ENCODE measurements around the gene DIPK1B. TPM values are rescaled to one million over a fixed set of nuclear protein-coding genes. Genes with fewer than 3 reads are reported as not detected.

Gene DIPK1B
- total RNA-seq, 1 donor = 0.45 TPM

DNA sequence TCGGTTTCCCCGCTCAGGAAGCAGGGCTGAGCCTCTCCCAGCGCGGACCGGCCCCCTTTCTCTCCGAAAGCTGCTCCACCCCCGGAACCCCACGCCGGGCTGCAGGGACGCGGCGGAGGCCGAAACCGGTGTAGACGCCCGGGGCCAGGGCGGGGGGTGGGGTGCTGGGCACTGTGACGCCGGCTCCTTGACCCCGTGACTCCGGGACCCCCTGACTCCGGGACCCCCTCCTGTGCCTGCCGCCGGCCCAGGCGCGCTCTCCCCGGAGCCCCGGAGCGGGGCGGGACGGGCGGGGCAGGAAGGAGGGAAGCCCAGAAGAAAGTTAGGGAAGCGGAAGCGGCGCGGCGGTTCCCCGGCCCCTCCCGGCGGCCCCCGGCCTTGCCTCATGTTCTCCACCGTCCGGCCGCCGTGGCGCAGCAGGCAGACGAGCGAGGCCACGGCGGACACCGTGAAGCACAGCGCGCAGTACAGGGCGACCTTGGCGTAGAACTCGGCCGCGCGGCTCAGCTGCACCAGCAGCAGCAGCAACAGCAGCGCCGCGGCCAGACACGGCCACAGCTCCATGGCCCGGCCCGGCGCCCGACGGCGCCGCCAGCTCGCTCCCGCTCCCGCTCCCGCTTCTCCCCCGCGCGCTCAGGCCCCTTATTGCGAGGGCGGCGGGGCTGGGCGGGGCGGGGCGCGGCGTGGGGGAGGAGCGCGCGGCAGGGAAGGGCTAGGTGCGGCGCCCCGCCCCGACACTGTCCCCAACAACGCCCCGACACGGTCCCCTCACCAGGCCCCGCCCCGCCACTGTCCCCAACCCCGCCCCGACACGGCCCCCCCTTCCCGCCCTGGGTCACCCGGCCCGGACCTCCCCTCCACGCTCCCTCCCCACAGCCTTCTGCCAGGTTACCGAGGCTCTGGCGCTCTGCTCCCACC, 25.3 kb upstream of the DIPK1B start, which contains the start of gene AGPAT2:
TSS of gene AGPAT2 (minus strand) at position 664 of the 918 bp plus-strand sequence. CDS start at position 564, 100 bp downstream.
- DNase-seq (ENCODE audit: low read depth) = peak; percentile 32
- peak within 1 kb of the TSS; percentile 78 for H3K4me3 ChIP-seq (ENCODE audit: low read depth, low read length)
- TF ChIP-seq, protein P1, sequence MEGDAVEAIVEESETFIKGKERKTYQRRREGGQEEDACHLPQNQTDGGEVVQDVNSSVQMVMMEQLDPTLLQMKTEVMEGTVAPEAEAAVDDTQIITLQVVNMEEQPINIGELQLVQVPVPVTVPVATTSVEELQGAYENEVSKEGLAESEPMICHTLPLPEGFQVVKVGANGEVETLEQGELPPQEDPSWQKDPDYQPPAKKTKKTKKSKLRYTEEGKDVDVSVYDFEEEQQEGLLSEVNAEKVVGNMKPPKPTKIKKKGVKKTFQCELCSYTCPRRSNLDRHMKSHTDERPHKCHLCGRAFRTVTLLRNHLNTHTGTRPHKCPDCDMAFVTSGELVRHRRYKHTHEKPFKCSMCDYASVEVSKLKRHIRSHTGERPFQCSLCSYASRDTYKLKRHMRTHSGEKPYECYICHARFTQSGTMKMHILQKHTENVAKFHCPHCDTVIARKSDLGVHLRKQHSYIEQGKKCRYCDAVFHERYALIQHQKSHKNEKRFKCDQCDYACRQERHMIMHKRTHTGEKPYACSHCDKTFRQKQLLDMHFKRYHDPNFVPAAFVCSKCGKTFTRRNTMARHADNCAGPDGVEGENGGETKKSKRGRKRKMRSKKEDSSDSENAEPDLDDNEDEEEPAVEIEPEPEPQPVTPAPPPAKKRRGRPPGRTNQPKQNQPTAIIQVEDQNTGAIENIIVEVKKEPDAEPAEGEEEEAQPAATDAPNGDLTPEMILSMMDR (IDR thresholded peaks at IDR 0.05; ENCODE audit: insufficient read depth, low read length) = no peak

DNA sequence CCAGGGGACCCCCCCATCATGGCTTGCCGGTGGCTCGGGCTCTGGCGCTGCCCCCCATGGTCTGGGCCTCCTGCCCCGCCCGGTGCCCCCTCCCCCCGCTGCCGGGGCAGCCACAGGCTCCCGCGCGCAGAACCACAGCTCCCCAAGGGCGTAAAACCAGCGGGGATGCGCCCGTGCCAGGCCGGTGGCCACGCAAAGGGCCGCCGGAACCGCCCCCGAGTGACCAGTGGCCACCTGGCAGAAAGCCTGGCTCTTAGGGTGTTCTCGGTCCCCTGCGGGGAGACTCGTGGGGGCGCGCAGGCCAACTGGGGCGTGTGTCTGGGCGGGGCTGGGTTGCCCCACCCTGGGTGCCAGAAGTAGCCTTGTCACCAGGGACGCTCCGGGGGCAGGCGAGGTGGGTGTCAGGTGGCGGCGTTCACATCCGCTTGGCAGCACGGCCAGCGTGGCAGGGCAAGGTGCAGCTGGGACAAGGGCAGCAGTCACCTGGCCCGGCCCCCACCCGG, 24.6 kb upstream of the DIPK1B start:
- no peak for DNase-seq (ENCODE audit: low read depth)
- peak overlapping the region; percentile 28 for H3K4me3 ChIP-seq (ENCODE audit: low read depth, low read length)
- TF ChIP-seq, protein P1 (IDR thresholded peaks at IDR 0.05; ENCODE audit: insufficient read depth, low read length) = no peak

DNA sequence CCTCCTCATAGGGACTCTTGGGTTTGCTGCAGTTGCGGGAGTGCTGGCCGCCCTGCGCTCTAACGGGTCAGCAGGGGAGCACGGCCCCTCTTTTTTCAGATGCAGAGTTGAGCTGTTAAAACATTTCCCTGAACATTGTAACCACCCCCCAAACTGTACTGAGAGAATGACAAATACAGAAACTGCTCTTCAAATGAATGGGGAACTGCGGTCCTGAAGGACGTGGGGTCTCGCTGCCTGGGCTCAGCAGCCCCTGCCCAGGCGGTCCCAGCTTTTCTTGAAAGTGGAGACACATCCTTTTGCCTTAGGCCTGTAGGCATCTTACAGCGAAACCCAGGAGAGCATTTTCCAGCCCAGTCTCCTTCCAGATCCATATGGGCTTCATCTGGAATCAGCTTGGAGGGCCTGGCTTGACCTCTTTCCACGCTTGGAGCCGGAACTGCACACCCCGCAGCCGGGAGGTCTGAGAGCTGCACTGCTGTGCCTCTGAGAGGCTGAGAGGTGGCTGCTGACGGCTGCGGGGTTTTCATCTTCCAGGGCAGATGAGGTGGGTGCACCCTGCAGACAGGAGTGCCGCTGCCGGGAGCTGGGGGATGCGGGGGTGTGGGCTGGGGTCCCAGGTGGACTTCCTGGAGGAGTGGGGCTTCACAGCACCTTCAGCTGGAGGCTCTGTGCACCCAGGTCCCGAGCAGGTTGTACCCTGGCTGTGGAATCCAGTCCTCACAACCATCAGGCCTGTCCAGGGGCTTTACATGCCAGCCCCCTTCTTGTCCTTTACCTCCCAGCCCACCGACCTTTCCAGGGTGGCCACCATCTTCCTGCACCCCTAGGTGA, 23.9 kb upstream of the DIPK1B start:
- no peak overlapping the region for H3K4me3 ChIP-seq (ENCODE audit: low read depth, low read length)
- TF ChIP-seq, protein P1 (IDR thresholded peaks at IDR 0.05; ENCODE audit: insufficient read depth, low read length) = no peak
- DNase-seq (ENCODE audit: low read depth) = no peak

DNA sequence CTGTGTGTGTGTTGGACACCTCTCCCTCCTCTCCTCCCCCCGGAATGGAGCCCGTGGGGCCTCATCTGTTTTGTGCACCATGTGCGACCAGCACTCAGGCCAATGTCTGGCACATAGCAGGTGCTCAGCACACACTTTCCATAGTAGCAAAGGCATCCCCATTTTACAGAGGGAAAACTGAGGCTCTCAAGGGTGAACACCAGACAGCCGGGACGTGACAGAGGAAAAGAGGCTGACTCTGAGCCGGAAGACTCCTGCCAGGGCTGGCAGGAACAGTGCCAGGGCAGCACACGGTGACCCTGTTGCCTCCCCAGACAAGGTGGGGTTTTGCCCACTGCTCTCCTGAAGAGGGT, 23.3 kb upstream of the DIPK1B start:
- no peak for DNase-seq (ENCODE audit: low read depth)
- TF ChIP-seq, protein P1 (IDR thresholded peaks at IDR 0.05; ENCODE audit: insufficient read depth, low read length) = no peak
- no peak overlapping the region for H3K4me3 ChIP-seq (ENCODE audit: low read depth, low read length)

DNA sequence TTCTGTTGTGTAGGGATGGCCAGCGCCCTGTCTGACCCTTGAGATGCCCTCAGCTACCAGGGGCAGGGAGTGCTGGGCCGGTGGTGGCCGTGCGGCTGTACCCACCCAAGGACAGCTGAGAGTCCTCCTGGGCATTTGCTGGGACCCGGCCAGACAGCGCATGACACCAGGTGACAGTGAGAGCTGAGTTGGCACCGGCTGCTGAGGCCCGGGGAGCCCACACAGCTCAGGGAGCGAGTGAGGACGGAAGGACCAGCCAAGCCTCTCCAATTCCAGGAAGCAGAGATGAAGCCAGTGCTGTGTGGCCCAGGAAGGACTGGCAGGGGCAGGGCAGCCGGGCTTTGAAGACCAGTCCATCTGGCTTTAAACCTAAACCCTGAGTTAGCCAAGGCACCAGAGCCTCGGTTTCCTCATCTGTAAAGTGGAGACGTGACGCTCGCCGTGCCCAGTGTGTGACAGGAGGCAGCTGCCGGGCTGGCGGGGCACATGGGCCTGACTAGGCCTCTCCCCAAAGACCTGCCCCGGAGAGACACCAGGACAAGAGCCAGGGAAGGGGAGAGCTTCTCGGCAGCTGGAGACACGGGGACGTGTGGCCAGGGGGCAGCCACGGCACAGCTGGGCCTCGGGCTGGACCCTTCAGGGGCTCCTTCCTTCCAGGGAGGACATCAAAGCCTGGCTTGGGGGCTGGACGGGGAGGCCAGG, 22.1 kb upstream of the DIPK1B start:
- DNase-seq (ENCODE audit: low read depth) = no peak
- H3K4me3 ChIP-seq (ENCODE audit: low read depth, low read length) = no peak overlapping the region
- TF ChIP-seq, protein P1 (IDR thresholded peaks at IDR 0.05; ENCODE audit: insufficient read depth, low read length) = no peak

DNA sequence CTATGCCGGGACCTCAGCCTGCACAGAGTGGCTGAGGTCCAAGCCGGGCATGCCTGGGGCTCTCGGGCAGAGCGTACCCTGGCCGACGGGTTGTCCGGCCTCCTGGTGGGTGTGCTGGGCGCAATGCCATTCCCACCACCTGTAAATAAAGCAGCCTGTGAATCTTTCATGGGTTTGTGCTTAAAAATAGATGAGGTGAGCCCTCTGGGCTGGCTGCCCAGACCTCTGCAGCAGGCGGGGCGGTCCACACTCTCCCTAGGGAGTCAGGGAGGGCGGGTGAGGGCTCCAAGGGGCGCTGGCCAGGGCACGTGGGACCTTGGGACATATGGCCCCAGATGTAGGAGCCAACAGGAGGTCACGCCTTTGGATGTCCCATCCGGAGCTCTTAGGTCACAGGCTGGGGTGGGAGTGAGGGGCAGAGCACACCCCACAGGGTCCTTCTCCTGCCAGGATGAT, 21.5 kb upstream of the DIPK1B start:
- no peak for DNase-seq (ENCODE audit: low read depth)
- no peak overlapping the region for H3K4me3 ChIP-seq (ENCODE audit: low read depth, low read length)
- TF ChIP-seq, protein P1 (IDR thresholded peaks at IDR 0.05; ENCODE audit: insufficient read depth, low read length) = no peak

All from fibroblast of the aortic adventitia (primary cell).